ENCODE results near the gene HPS6. TPM values are rescaled to one million over a fixed set of nuclear protein-coding genes. Genes with fewer than 3 reads are reported as not detected.

Gene HPS6
- total and polyA plus RNA-seq, 8 donors, result 7.0 to 42.4 (median 10.6) TPM

- H3K9me3 ChIP-seq, result no peaks in the 10 kb centered on the region
- no peak for TF ChIP-seq CTCF (IDR thresholded peaks at IDR 0.05)
- no peak for TF ChIP-seq POLR2AphosphoS5 (IDR thresholded peaks at IDR 0.05)
- no peak for TF ChIP-seq EP300 (IDR thresholded peaks at IDR 0.05)
- TF ChIP-seq POLR2A (IDR thresholded peaks at IDR 0.05), result no peak
- peak overlapping the region; percentile 93 to 98 (median 96) for H3K27ac ChIP-seq
- peaks cover 0 to 37% (median 25%) of the 10 kb centered on the region in 4 donors for H3K36me3 ChIP-seq
- peak overlapping the region; percentile 89 to 97 (median 94) for H3K4me3 ChIP-seq
- no peaks in the 10 kb centered on the region for H3K27me3 ChIP-seq
- WGBS, 5 donors, result 59 to 74% (median 70%) methylated on average over 11 to 16 of the region's 16 CpGs
- peaks cover 29 to 49% (median 43%) of the 10 kb centered on the region in 4 donors for H3K4me1 ChIP-seq
- intact Hi-C loops (cut with DNase I; ENCODE audit: low total_unique reads), result no loop called here
- DNase-seq, result peak; percentile 18 to 28
Observed at GRCh38 chr10:102066399-102067088, 1.4 kb downstream of the HPS6 start.

- Histone ChIP-seq H3K27ac (peak overlapping the region in 2 of 5 donors; percentile 14 to 97), H3K27me3 (no peaks in the 10 kb centered on the region), H3K4me1 (peaks cover 29 to 49% (median 43%) of the 10 kb centered on the region in 4 donors), H3K4me3 (peak overlapping the region in 3 of 4 donors; percentile 89 to 97 (median 91)), H3K36me3 (peaks cover 0 to 37% (median 25%) of the 10 kb centered on the region in 4 donors), H3K9me3 (no peaks in the 10 kb centered on the region)
- WGBS, 5 donors, result 80 to 91% (median 87%) methylated on average over 9 to 18 of the region's 18 CpGs
- TF ChIP-seq POLR2AphosphoS5 (IDR thresholded peaks at IDR 0.05) (no peak), CTCF (IDR thresholded peaks at IDR 0.05) (no peak), POLR2A (IDR thresholded peaks at IDR 0.05) (no peak), EP300 (IDR thresholded peaks at IDR 0.05) (no peak)
- intact Hi-C loops (cut with DNase I; ENCODE audit: low total_unique reads), result no loop called here
- DNase-seq, result no peak
Observed at GRCh38 chr10:102067091-102067916, 2.2 kb downstream of the HPS6 start.

- intact Hi-C loops (cut with DNase I; ENCODE audit: low total_unique reads), result no loop called here
- Histone ChIP-seq H3K27me3 (no peaks in the 10 kb centered on the region), H3K36me3 (peaks cover 0 to 37% (median 25%) of the 10 kb centered on the region in 4 donors), H3K4me3 (no peak overlapping the region), H3K27ac (no peak overlapping the region), H3K9me3 (no peaks in the 10 kb centered on the region), H3K4me1 (peaks cover 29 to 55% (median 43%) of the 10 kb centered on the region in 4 donors)
- no peak for TF ChIP-seq POLR2AphosphoS5 (IDR thresholded peaks at IDR 0.05)
- no peak for TF ChIP-seq CTCF (IDR thresholded peaks at IDR 0.05)
- TF ChIP-seq POLR2A (IDR thresholded peaks at IDR 0.05), result no peak
- TF ChIP-seq EP300 (IDR thresholded peaks at IDR 0.05), result no peak
- peak; percentile 35 to 50 for DNase-seq
- WGBS, 5 donors, result 29 to 50% (median 43%) methylated on average over 1 of the region's 1 CpG
Observed at GRCh38 chr10:102068216-102068615, 3.1 kb downstream of the HPS6 start.

GRCh38 chr10:102069071-102069470, 3.9 kb downstream of the HPS6 start:
- TF ChIP-seq CTCF (IDR thresholded peaks at IDR 0.05) (no peak), POLR2A (IDR thresholded peaks at IDR 0.05) (no peak), POLR2AphosphoS5 (IDR thresholded peaks at IDR 0.05) (no peak), EP300 (IDR thresholded peaks at IDR 0.05) (no peak)
- no peak overlapping the region for H3K4me3 ChIP-seq
- intact Hi-C loops (cut with DNase I; ENCODE audit: low total_unique reads), result no loop called here
- peaks cover 0 to 37% (median 25%) of the 10 kb centered on the region in 4 donors for H3K36me3 ChIP-seq
- DNase-seq, result no peak
- H3K27me3 ChIP-seq, result no peaks in the 10 kb centered on the region
- H3K9me3 ChIP-seq, result no peaks in the 10 kb centered on the region
- H3K4me1 ChIP-seq, result peaks cover 29 to 55% (median 43%) of the 10 kb centered on the region in 4 donors
- H3K27ac ChIP-seq, result peak overlapping the region in 1 of 5 donors; percentile 49
